Lung (tissue), 12 donors: ENCODE results near the gene MMAB. TPM values are rescaled to one million over a fixed set of nuclear protein-coding genes. Genes with fewer than 3 reads are reported as not detected.
A peak's percentile ranks its signal among the peaks of the same experiment; 100 is the strongest.

Source experiments
- ATAC-seq: fragments of 200-7000 bp; cut with Tn5 transposase; one replicate; pipeline ENCODE4 v1.9.1; 2020; ENCODE audit warnings: moderate number of reproducible peaks; ENCODE audit not compliant: insufficient read depth, low FRiP score
- DNase-seq, 3 donors: peaks; one replicate each; pipeline ENCODE4 v3.0.0-alpha.2; 2013 to 2017
- H3K27ac ChIP-seq, 2 donors: one replicate each; pipeline ENCODE4 v1.5.1; 2013; ENCODE audit warnings: mild to moderate bottlenecking in 2 of 2, moderate library complexity in 2 of 2, control low read depth in 1 of 2, inconsistent platforms in 1 of 2, low read depth in 1 of 2, low read length in 1 of 2
- H3K27me3 ChIP-seq, 3 donors: one replicate each; pipeline ENCODE4 v1.5.1; 2013; ENCODE audit warnings: low read length in 2 of 3; ENCODE audit not compliant: control insufficient read depth in 3 of 3, insufficient read depth in 3 of 3
- H3K36me3 ChIP-seq, 4 donors: one replicate each; pipeline ENCODE4 v1.5.1; 2013; ENCODE audit warnings: low read length in 4 of 4, mild to moderate bottlenecking in 1 of 4, moderate library complexity in 1 of 4; ENCODE audit not compliant: control insufficient read depth in 4 of 4, insufficient read depth in 4 of 4
- H3K4me1 ChIP-seq, 5 donors: one replicate each; pipeline ENCODE4 v1.5.1; 2013; ENCODE audit warnings: low read length in 5 of 5, mild to moderate bottlenecking in 2 of 5, moderate library complexity in 1 of 5; ENCODE audit not compliant: control insufficient read depth in 5 of 5, insufficient read depth in 5 of 5
- H3K4me3 ChIP-seq: one replicate; pipeline ENCODE4 v1.5.1; 2013; ENCODE audit warnings: mild to moderate bottlenecking, control low read depth, moderate library complexity
- H3K9ac ChIP-seq, 2 donors: one replicate each; pipeline ENCODE4 v1.5.1; 2013; ENCODE audit warnings: low read length in 2 of 2, control low read depth in 1 of 2; ENCODE audit not compliant: insufficient read depth in 1 of 2
- H3K9me3 ChIP-seq, 4 donors: one replicate each; pipeline ENCODE4 v1.5.1; 2013; ENCODE audit warnings: low read length in 3 of 4, mild to moderate bottlenecking in 1 of 4, moderate library complexity in 1 of 4; ENCODE audit not compliant: control insufficient read depth in 4 of 4, insufficient read depth in 3 of 4
- CTCF ChIP-seq: IDR thresholded peaks from 2 replicates; pipeline ENCODE4 v1.5.1; 2012; ENCODE audit warnings: mild to moderate bottlenecking; ENCODE audit errors: control extremely low read depth, extremely low read depth
- WGBS, 2 donors: extraction: QIAGEN DNeasy Blood & Tissue Kit; methylation state at CpG; one replicate each; pipeline ENCODE4 v1.1.7; 2013; 5-methylcytosine and 5-hydroxymethylcytosine counted together
- polyA plus RNA-seq, 2 donors: library from polyadenylated mRNA; stranded (reverse); fragments of 200-250 nt; gene quantifications; one replicate each; pipeline ENCODE4 v1.2.1, GENCODE V29; 2013
- total RNA-seq, 2 donors: library from RNA; depleted of rRNA in 1 of 2; stranded (reverse); fragments of >200 nt in 1 of 2; gene quantifications; one replicate each; pipeline ENCODE4 v1.2.1, GENCODE V29; 2014 to 2021
- donor health status: control.
- donor health status: control.
- donor health status: Bipolar disorder and iron deficiency.
- donor health status: healthy.
- donor health status: DM: yes; HTN: yes; CAD: no.

The MMAB gene
- total and polyA plus RNA-seq, 4 donors: 23.8 to 90.2 (median 77.9) TPM

GRCh38 chr12:109579639-109580038 lies 6.3 kb upstream of the MMAB start:
- WGBS, 2 donors: 90 to 92% methylated on average over 7 of the region's 7 CpGs
- no peak for DNase-seq
- peaks cover 11 to 38% (median 19%) of the 10 kb centered on the region in 4 donors for H3K36me3 ChIP-seq

GRCh38 chr12:109578330-109578927 lies 5.1 kb upstream of the MMAB start:
- H3K27ac ChIP-seq: no peak overlapping the region
- TF ChIP-seq CTCF: no peak
- H3K9ac ChIP-seq: no peak overlapping the region
- WGBS, 2 donors: 83 to 88% methylated on average over 8 of the region's 8 CpGs
- H3K9me3 ChIP-seq: no peaks in the 10 kb centered on the region
- H3K27me3 ChIP-seq: no peaks in the 10 kb centered on the region
- DNase-seq: no peak
- peaks cover 7 to 36% (median 19%) of the 10 kb centered on the region in 4 donors for H3K36me3 ChIP-seq
- no peak overlapping the region for H3K4me3 ChIP-seq
- ATAC-seq: no peak
- peaks cover 0 to 11% (median 8%) of the 10 kb centered on the region in 5 donors for H3K4me1 ChIP-seq

More at GRCh38 chr12:109579639-109580038, 6.3 kb upstream of the MMAB start:
- Histone ChIP-seq H3K27me3 (no peaks in the 10 kb centered on the region), H3K4me3 (no peak overlapping the region), H3K9ac (no peak overlapping the region), H3K27ac (no peak overlapping the region), H3K4me1 (peaks cover 0 to 5% (median 2%) of the 10 kb centered on the region in 5 donors), H3K9me3 (no peaks in the 10 kb centered on the region)
- no peak for TF ChIP-seq CTCF
- ATAC-seq: no peak

DNA sequence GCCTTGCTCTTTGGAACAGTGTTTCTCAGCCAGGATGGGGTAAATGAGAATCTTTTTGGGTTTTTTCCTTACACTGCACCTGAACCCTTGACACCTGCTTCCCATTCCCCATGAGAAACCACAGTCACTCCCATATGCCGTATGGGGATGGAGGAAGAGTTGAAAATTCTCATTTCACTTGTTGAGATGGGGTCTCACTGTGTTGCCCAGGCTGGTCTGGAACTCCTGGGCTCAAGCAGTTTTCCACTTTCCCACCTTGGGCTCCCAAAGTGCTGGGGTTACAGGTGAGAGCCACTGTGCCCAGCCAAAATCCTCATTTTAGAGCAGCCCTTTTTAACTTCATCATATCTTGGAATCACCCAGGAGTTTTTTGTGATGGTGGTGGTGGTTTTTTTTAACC lies 4.0 kb upstream of the MMAB start:
- peaks cover 7 to 36% (median 19%) of the 10 kb centered on the region in 4 donors for H3K36me3 ChIP-seq
- no peak for DNase-seq
- H3K27ac ChIP-seq: no peak overlapping the region
- ATAC-seq: no peak
- 90 to 93% methylated on average over 1 of the region's 1 CpG for WGBS, 2 donors
- TF ChIP-seq CTCF: no peak
- peaks cover 0 to 19% (median 10%) of the 10 kb centered on the region in 5 donors for H3K4me1 ChIP-seq
- no peaks in the 10 kb centered on the region for H3K9me3 ChIP-seq
- no peaks in the 10 kb centered on the region for H3K27me3 ChIP-seq
- no peak overlapping the region for H3K9ac ChIP-seq
- no peak overlapping the region for H3K4me3 ChIP-seq

DNA sequence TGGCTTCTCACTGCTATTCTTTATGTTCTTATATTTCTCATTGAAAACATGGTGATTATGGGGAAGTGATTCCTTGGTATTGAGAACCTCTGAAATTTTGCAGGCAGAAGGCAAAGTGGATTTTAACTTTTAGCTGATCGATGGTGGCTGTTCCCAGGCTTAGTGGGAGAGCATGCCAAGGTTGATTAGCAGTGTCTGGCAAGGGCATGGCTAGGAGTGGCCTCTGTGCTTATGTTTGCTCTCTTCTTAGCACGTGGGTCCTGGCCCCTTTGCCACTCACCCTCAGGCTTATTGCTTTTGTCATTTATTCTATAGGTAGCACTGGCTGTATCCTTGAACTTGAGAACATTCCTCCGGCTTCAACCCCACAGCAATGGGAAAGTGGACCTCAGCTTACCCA lies 2.4 kb upstream of the MMAB start:
- Histone ChIP-seq H3K4me1 (peaks cover 0 to 20% (median 8%) of the 10 kb centered on the region in 5 donors), H3K27ac (peak overlapping the region in 1 of 2 donors; percentile 6), H3K27me3 (no peaks in the 10 kb centered on the region), H3K4me3 (no peak overlapping the region), H3K9me3 (no peaks in the 10 kb centered on the region), H3K9ac (no peak overlapping the region), H3K36me3 (peaks cover 7 to 27% (median 15%) of the 10 kb centered on the region in 4 donors)
- DNase-seq (no peak), ATAC-seq (no peak)
- WGBS, 2 donors: 76 to 96% methylated on average over 3 of the region's 3 CpGs
- no peak for TF ChIP-seq CTCF
